Measurements from ENCODE around the gene EPHA8.

Gene EPHA8

DNA sequence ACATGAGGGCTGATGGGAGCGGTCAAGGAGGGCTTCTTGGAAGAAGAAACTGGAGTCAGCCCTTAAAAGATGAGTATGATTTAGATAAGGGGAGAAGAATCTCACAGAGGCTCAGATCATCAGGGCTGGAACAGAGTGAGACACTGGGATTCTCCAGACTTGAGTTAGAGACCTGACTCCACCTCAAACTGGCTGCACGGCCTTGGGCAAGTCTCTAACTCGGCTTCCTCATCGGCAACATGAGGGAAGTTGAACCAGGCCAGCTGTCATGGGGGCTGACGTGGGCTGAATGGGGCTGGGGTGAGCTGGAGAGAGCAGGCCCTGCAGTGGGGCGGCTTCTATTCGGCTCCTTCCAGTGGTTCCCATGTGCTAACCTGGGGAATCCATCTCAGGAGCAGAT, 82.6 kb downstream of the EPHA8 start:
- DNase-seq (ENCODE audit: low read depth in 2 of 2), result no peak

DNA sequence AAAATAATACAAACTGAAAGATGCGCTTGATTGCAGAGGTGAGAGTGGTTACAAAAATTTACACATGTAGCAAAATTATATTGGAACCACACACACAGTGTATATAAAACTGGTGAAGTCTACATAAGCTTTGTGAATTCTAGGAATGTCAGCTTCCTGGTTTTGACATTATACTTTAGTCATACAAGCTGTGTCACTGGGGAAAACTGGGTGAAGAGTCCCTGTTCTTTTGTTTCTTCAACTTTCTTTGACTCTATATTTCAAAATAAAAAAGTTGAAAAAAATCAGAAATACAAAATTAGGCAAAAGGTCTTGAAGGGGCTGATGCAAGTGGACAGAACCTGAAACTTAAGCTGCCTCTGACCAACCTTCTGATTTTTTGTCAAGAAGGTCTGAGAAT, 83.1 kb downstream of the EPHA8 start:
- no peak for DNase-seq (ENCODE audit: low read depth in 2 of 2)

DNA sequence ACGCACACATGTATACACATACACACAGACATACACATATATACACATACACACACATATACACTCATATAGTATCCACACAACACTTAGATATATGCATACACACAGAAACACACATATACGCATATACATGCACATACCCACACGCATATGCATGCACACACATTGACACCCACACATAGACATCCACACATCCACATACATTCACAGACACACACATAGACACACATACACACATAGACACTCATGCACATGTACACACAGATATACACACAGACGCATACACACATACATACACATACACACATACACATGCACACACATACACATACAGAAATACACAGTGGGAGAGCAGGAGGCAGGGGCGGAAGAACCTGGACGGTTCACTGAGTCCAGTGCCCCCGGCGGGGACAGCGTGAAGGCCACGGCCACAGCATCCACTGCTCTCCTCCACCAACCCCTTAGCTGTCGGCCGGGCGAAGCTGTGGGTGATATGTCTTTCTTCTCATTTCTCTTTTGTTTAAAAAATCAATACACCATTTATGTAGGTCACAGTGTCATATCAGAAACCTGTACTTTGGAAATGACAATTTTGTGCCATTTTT, 86.9 kb downstream of the EPHA8 start:
- no peak for DNase-seq (ENCODE audit: low read depth in 2 of 2)

DNA sequence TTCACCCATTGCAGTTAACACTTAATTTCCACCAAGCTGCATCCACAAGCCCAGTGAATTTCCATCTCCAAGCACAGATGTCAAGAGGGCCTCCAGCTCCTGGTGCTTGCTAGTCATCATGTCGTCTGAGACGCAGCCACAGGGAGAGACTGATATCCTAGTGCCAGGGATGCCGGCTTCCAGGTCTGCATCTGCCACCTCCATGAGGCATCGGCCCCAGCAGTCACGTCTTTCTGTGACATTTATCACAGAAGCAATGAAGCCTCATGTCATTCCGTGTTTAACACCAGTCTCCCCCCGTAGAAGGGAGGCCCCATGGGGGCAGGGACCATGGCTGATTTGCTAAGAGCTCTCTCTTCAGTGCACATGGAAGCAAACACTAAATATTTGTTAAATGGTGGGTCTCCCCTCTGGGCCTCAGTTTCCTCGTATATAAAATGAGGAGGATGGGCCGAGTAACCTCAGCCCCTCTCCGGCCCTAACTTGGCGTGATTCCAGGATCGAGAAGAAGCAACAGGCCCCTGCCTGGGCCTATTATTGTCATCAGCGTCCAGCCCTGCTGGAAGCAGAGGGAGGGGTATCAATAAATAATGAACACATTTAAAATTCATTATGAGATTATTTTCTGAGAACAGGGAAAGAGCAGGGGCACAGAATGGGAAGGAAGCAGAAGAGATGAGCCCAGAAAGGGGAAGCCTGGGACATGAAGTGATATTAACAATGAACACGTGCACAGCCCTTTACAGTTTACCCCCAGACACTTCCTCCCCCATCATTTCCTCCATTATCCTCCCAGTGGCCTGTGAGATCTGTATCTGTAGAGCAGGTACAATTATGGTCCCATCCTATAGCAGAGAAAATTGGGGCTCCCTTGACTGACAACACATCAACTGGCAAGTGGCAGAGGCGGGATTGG, 88.9 kb downstream of the EPHA8 start:
- DNase-seq (ENCODE audit: low read depth in 2 of 2), result no peak

DNA sequence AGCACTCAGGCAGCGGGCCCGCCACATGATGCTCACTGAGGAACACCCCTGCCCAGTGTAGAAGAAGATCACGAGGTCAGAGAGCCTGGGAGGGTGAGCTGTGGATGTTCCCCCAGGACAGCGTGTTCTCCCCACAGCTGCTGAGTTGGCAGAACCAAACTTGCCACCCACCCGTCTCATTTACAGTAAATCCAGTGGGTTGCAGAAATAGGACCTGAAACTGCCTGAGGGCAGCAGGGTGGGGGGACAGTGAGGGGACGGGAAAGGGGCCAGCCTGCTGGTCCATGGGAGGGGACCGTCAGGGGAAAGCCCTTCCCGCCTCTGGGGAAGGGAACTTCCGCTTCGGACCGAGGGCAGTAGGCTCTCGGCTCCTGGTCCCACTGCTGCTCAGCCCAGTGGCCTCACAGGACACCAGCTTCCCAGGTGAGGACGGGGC, 89.6 kb downstream of the EPHA8 start, which contains the start of gene C1QB:
Gene C1QB (plus strand): TSS at position 356 of the 436 bp plus-strand sequence. CDS start 6,227 bp downstream, outside the sequence.
- no peak for DNase-seq (ENCODE audit: low read depth in 2 of 2)

All from stimulated activated CD8-positive, alpha-beta memory T cell treated with anti-CD3 and anti-CD28 coated beads, Interleukin-2, amount 100 ng/mL, for 1 hour (primary cell).